Measurements from ENCODE around the gene GRB10. TPM values are rescaled to one million over a fixed set of nuclear protein-coding genes. Genes with fewer than 3 reads are reported as not detected.

GRB10 gene
- total and polyA plus RNA-seq, 4 donors: 10.7 to 53.1 (median 17.5) TPM

- no peak for TF ChIP-seq REST (IDR thresholded peaks at IDR 0.05)
- no peak for TF ChIP-seq SP1 (IDR thresholded peaks at IDR 0.05)
Observed at GRCh38 chr7:50648570-50649169, 134.0 kb downstream of the GRB10 start (continued).

- no peak for DNase-seq (ENCODE audit: low spot score)
- 96% methylated on average over 11 of the region's 11 CpGs for WGBS
- peaks cover 0 to 2% (median 0%) of the 10 kb centered on the region in 4 donors for H3K36me3 ChIP-seq (ENCODE audit: control insufficient read depth in 4 of 4, insufficient read depth in 3 of 4, low read depth in 1 of 4, low read length in 3 of 4)
- no peak overlapping the region for H3K9ac ChIP-seq (ENCODE audit: low read depth in 1 of 2, low read length in 2 of 2)
- no peaks in the 10 kb centered on the region for H3K27me3 ChIP-seq (ENCODE audit: control insufficient read depth in 4 of 4, insufficient read depth in 4 of 4, low read length in 3 of 4)
- no peaks in the 10 kb centered on the region for H3K4me1 ChIP-seq (ENCODE audit: control insufficient read depth in 4 of 4, insufficient read depth in 4 of 4, low read length in 3 of 4)
- no peak overlapping the region for H3K27ac ChIP-seq (ENCODE audit: low read depth in 1 of 2, low read length in 2 of 2)
- H3K9me3 ChIP-seq (ENCODE audit: control insufficient read depth in 4 of 4, low read length in 3 of 4): no peaks in the 10 kb centered on the region
- TF ChIP-seq NR2F2 (IDR thresholded peaks at IDR 0.05) (no peak), FOXA2 (IDR thresholded peaks at IDR 0.05) (no peak), RXRA (IDR thresholded peaks at IDR 0.05) (no peak), GABPA (IDR thresholded peaks at IDR 0.05 in 1 of 2, conservative IDR thresholded peaks at IDR 0.05 in 1 of 2) (no peak), YY1 (IDR thresholded peaks at IDR 0.05) (no peak), CTCF (IDR thresholded peaks at IDR 0.05; ENCODE audit: low read depth, low read length, missing input control) (no peak), SP1 (IDR thresholded peaks at IDR 0.05) (no peak), RAD21 (IDR thresholded peaks at IDR 0.05) (no peak), ZBTB33 (IDR thresholded peaks at IDR 0.05) (no peak), FOXA1 (IDR thresholded peaks at IDR 0.05) (no peak), ATF3 (IDR thresholded peaks at IDR 0.05) (no peak), REST (IDR thresholded peaks at IDR 0.05) (no peak), TAF1 (conservative IDR thresholded peaks at IDR 0.05) (no peak), HNF4G (IDR thresholded peaks at IDR 0.05) (no peak), JUND (IDR thresholded peaks at IDR 0.05) (no peak)
- H3K4me3 ChIP-seq (ENCODE audit: low read depth in 1 of 3, low read length in 3 of 3): no peak overlapping the region
Observed at GRCh38 chr7:50648076-50648475, 134.6 kb downstream of the GRB10 start.
